MM.1S (cell line): ENCODE data around the gene TRMU.

Experiments
- DNase-seq: peaks from one replicate; pipeline ENCODE4 v3.0.0-alpha.2; 2015
- H2AFZ ChIP-seq: fragments of 300-600 bp; sonication (generic); 2 replicates; pipeline ENCODE4 v1.6.0; 2016; ENCODE audit warnings: antibody characterized with exemption, low read length
- H3F3A ChIP-seq: fragments of 300-600 bp; sonication (generic); 2 replicates; pipeline ENCODE4 v1.6.1; 2016; ENCODE audit warnings: mild to moderate bottlenecking, antibody characterized with exemption, low read length, moderate library complexity, mixed read lengths; ENCODE audit not compliant: insufficient read depth
- H3K27ac ChIP-seq: fragments of 300-600 bp; sonication (generic); 2 replicates; pipeline ENCODE4 v1.5.1; 2016; ENCODE audit warnings: mild to moderate bottlenecking, low read length
- H3K27me3 ChIP-seq: fragments of 300-600 bp; sonication (generic); replicated peaks from 2 replicates; pipeline ENCODE4 v1.6.0; 2016; ENCODE audit warnings: low read length; ENCODE audit not compliant: insufficient read depth
- H3K36me3 ChIP-seq: fragments of 300-600 bp; sonication (generic); replicated peaks from 2 replicates; pipeline ENCODE4 v1.6.1; 2016; ENCODE audit warnings: mild to moderate bottlenecking, low read length, mixed read lengths; ENCODE audit not compliant: insufficient read depth
- H3K4me1 ChIP-seq: fragments of 300-600 bp; sonication (generic); 2 replicates; pipeline ENCODE4 v1.6.1; 2016; ENCODE audit warnings: low read length, mixed read lengths
- H3K4me2 ChIP-seq: fragments of 300-600 bp; sonication (generic); 2 replicates; pipeline ENCODE4 v1.6.0; 2016; ENCODE audit warnings: low read depth, low read length
- H3K4me3 ChIP-seq: fragments of 300-600 bp; sonication (generic); 2 replicates; pipeline ENCODE4 v1.5.1; 2016; ENCODE audit warnings: low read length, mixed read lengths
- H3K79me2 ChIP-seq: fragments of 300-600 bp; sonication (generic); 2 replicates; pipeline ENCODE4 v1.6.1; 2016; ENCODE audit warnings: mixed run types, low read length, mixed read lengths
- H3K9ac ChIP-seq: fragments of 300-600 bp; sonication (generic); 2 replicates; pipeline ENCODE4 v1.6.1; 2016; ENCODE audit warnings: low read length, mixed read lengths
- H3K9me2 ChIP-seq: fragments of 300-600 bp; sonication (generic); replicated peaks from 2 replicates; pipeline ENCODE4 v1.6.1; 2016; ENCODE audit warnings: mild to moderate bottlenecking, low read length, mixed read lengths; ENCODE audit not compliant: insufficient read depth
- H3K9me3 ChIP-seq: fragments of 300-600 bp; sonication (generic); replicated peaks from 2 replicates; pipeline ENCODE4 v1.6.1; 2016; ENCODE audit warnings: mild to moderate bottlenecking, low read length, mixed read lengths; ENCODE audit not compliant: insufficient read depth
- H4K20me1 ChIP-seq: fragments of 300-600 bp; sonication (generic); 2 replicates; pipeline ENCODE4 v1.6.1; 2016; ENCODE audit warnings: mild to moderate bottlenecking, low read length, moderate library complexity, mixed read lengths; ENCODE audit not compliant: insufficient read depth
- CTCF ChIP-seq: fragments of 300-600 bp; sonication (generic); IDR thresholded peaks from 2 replicates; pipeline ENCODE4 v1.5.1; 2016; ENCODE audit warnings: antibody characterized with exemption, low read length, mixed read lengths
- EZH2 ChIP-seq: fragments of 300-600 bp; sonication (generic); optimal IDR thresholded peaks from 2 replicates; pipeline ENCODE3; 2017; ENCODE audit warnings: low read depth, mild to moderate bottlenecking, antibody characterized with exemption, low read length, mixed read lengths
- EZH2phosphoT487 ChIP-seq: fragments of 300-600 bp; sonication (generic); IDR thresholded peaks from 2 replicates; pipeline ENCODE4 v1.6.1; 2018; ENCODE audit warnings: antibody characterized with exemption, low read length

Gene TRMU

DNA sequence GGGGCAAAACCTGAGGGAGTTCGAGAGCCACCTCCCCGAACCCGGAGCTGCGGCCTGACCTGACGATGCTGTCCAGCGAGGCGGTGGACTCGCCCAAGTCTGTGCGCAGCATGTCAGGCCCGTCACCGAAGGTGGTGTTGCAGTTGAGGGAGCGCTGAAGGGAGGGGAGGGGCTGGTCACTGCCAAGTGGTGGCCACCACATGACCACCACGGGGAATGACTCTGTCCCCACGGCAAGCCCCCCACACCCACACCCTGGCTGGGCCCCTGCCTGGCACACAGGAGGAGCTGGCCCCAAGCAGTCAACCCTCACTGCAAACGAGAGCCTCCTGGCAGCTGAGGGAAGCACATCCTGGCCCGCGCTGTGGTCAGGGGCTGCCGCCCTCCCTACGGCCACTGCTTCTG, 30.8 kb downstream of the TRMU start:
- H3K36me3 ChIP-seq, result no peaks in the 10 kb centered on the region

GRCh38 chr22:46366801-46367706, 31.5 kb downstream of the TRMU start:
- Histone ChIP-seq H3K27me3 (no peaks in the 10 kb centered on the region), H2AFZ (peak overlapping the region; percentile 59), H3K9ac (peak overlapping the region; percentile 92), H3K9me3 (no peaks in the 10 kb centered on the region), H3K36me3 (no peaks in the 10 kb centered on the region), H3K4me2 (peak overlapping the region; percentile 98), H3K79me2 (no peaks in the 10 kb centered on the region), H3K4me1 (peaks cover 39% of the 10 kb centered on the region), H3K9me2 (no peaks in the 10 kb centered on the region), H4K20me1 (no peaks in the 10 kb centered on the region), H3K27ac (peak overlapping the region; percentile 93), H3K4me3 (peak overlapping the region; percentile 75), H3F3A (peaks cover 14% of the 10 kb centered on the region; the same call in 1 of the 2 replicates)
- TF ChIP-seq CTCF (peak; percentile 25), EZH2phosphoT487 (no peak), EZH2 (no peak)
- DNase-seq, result peak; percentile 92

More for the DNA sequence above, 30.8 kb downstream of the TRMU start:
- DNase-seq, result no peak
- Histone ChIP-seq H3K9ac (peak overlapping the region; percentile 92), H3K4me3 (peak overlapping the region; percentile 75), H3K9me3 (no peaks in the 10 kb centered on the region), H3K9me2 (no peaks in the 10 kb centered on the region), H3K4me2 (peak overlapping the region; percentile 98), H3F3A (peaks cover 22% of the 10 kb centered on the region), H4K20me1 (no peaks in the 10 kb centered on the region), H3K27ac (peak overlapping the region; percentile 93), H2AFZ (peak overlapping the region; percentile 59; the same call in 1 of the 2 replicates), H3K4me1 (peaks cover 46% of the 10 kb centered on the region), H3K27me3 (no peaks in the 10 kb centered on the region), H3K79me2 (no peaks in the 10 kb centered on the region)
- TF ChIP-seq EZH2phosphoT487 (no peak), EZH2 (no peak), CTCF (no peak)

GRCh38 chr22:46367707-46368191, 32.2 kb downstream of the TRMU start:
- peak overlapping the region; percentile 75 for H3K4me3 ChIP-seq
- H3K36me3 ChIP-seq, result no peaks in the 10 kb centered on the region
- peak overlapping the region; percentile 92 for H3K9ac ChIP-seq
- no peaks in the 10 kb centered on the region for H3K27me3 ChIP-seq
- H3K4me1 ChIP-seq, result peaks cover 34% of the 10 kb centered on the region
- peaks cover 10% of the 10 kb centered on the region; the same call in 1 of the 2 replicates for H3F3A ChIP-seq
- no peaks in the 10 kb centered on the region for H3K9me2 ChIP-seq
- H2AFZ ChIP-seq, result peak overlapping the region; percentile 59
- no peak for TF ChIP-seq EZH2phosphoT487
- TF ChIP-seq CTCF, result peak; percentile 89
- TF ChIP-seq EZH2, result no peak
- no peaks in the 10 kb centered on the region for H3K79me2 ChIP-seq
- peak; percentile 85 for DNase-seq
- no peaks in the 10 kb centered on the region for H3K9me3 ChIP-seq
- peak overlapping the region; percentile 93 for H3K27ac ChIP-seq
- peak overlapping the region; percentile 98 for H3K4me2 ChIP-seq
- no peaks in the 10 kb centered on the region for H4K20me1 ChIP-seq
